Astrocyte of the spinal cord (primary cell): ENCODE data around the gene KCNG2.

Experiments
- DNase-seq: peaks from one replicate; pipeline ENCODE4 v3.0.0; 2011; ENCODE audit warnings: low read depth, low spot score
- H3K4me3 ChIP-seq: 2 replicates; pipeline ENCODE4 v1.5.1; 2011; ENCODE audit warnings: low read depth, mild to moderate bottlenecking, low read length, moderate library complexity
- in situ Hi-C: cut with HindIII; loops from 2 replicates; pipeline ENCODE4 v1.10.0; 2017; ENCODE audit warnings: low sequenced_read_pairs
- TF ChIP-seq, protein P1 (sequence below): IDR thresholded peaks from 2 replicates; pipeline ENCODE4 v1.5.1; 2012; ENCODE audit warnings: low read depth, mild to moderate bottlenecking, low read length, inconsistent platforms

The KCNG2 gene

GRCh38 chr18:79760348-79760747 is 37.4 kb upstream of the KCNG2 start:
- TF ChIP-seq, protein P1, sequence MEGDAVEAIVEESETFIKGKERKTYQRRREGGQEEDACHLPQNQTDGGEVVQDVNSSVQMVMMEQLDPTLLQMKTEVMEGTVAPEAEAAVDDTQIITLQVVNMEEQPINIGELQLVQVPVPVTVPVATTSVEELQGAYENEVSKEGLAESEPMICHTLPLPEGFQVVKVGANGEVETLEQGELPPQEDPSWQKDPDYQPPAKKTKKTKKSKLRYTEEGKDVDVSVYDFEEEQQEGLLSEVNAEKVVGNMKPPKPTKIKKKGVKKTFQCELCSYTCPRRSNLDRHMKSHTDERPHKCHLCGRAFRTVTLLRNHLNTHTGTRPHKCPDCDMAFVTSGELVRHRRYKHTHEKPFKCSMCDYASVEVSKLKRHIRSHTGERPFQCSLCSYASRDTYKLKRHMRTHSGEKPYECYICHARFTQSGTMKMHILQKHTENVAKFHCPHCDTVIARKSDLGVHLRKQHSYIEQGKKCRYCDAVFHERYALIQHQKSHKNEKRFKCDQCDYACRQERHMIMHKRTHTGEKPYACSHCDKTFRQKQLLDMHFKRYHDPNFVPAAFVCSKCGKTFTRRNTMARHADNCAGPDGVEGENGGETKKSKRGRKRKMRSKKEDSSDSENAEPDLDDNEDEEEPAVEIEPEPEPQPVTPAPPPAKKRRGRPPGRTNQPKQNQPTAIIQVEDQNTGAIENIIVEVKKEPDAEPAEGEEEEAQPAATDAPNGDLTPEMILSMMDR = no peak
- DNase-seq = no peak
- in situ Hi-C loops = no loop called here
- H3K4me3 ChIP-seq = no peak overlapping the region

DNA sequence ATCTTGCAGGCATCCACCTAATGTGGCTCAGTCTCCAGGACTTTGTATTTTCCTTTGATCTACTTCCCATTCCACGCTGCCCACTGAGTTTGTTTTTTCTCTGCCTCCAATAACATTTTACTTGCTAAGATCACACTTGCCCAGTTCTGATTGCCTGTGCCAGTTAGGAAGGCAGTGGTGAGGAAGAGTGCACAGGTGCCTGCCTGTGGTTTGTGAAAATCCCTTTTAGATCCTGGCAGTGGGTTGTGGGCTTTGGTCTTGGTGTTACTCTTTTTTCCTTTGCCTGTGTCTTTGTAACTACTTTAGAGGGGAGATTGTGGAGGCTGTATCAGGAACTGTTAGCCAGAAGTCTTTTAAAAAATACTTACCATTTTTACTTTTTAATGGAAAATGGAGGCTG is 36.9 kb upstream of the KCNG2 start:
- in situ Hi-C loops = no loop called here
- H3K4me3 ChIP-seq = no peak overlapping the region
- no peak for DNase-seq
- TF ChIP-seq, protein P1 = no peak

DNA sequence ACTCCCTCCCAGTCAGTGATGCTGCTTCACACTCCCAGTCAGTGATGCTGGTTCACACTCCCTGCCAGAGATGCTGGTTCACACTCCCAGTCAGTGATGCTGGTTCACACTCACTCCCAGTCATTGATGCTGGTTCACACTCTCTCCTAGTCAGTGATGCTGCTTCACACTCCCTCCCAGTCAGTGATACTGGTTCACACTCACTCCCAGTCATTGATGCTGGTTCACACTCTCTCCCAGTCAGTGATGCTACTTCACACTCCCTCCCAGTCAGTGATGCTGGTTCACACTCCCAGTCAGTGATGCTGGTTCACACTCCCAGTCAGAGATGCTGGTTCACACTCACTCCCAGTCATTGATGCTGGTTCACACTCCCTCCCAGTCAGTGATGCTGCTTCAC is 34.3 kb upstream of the KCNG2 start:
- no peak for DNase-seq
- in situ Hi-C loops = no loop called here
- no peak overlapping the region for H3K4me3 ChIP-seq
- TF ChIP-seq, protein P1 = no peak

- no peak for DNase-seq
- TF ChIP-seq, protein P1 = no peak
- no peak overlapping the region for H3K4me3 ChIP-seq
- in situ Hi-C loops = no loop called here
Observed at GRCh38 chr18:79764131-79764530, 33.6 kb upstream of the KCNG2 start.

DNA sequence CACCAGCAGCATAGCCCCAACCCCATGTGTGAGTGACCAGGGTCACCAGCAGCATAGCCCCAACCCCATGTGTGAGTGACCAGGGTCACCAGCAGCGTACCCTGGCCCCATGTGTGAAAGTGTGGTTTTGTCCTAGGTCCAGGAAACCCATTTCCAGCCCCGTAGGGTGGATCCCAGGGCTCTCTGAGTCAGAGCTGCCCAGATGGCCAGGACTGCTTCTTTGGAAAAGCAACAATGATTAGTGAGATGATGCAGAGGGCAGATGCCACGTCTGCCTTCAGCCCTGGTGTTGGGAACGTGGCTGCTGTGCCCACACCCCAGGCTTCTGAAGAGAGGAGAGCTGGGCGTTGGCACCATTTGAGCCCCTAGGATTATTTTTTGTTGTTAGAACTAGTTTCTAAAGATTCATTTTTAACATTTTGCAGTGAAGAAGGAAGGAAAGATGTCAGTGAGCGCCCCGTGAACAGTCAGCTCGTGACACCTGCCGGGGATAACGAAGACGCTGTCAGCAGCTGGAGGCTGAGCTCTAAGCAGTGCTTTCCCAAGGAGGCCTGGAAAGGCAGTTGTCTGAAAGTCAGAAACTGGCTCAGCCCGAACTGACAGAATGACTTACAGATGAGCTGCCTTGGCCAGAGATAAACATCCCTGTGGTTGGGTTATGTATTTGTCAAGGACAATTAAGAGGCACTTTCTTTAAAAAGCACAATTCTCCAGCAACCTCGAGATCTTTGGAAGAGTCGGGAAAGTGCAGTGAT is 32.1 kb upstream of the KCNG2 start:
- DNase-seq = no peak
- TF ChIP-seq, protein P1 = no peak
- in situ Hi-C loops = no loop called here
- H3K4me3 ChIP-seq = no peak overlapping the region

DNA sequence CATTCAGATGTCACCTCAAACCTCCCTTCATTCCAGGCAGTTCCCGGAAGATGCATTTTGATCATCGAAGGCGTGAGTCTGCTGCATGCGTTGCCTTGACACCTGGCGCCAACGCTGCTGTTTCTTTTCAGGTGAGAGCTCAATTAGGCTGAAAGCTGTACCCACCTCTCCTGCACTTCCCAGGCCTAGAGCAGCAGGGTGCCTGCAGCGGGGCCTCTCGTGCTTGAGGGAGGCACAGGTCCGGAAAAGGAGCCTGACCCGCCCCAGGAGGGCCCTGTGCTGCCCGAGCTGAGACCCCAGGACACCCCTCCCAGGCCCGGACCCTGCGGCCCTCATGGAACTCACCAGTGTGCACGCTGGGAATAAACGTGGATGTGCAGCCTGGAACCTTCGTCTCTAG is 31.4 kb upstream of the KCNG2 start:
- in situ Hi-C loops = no loop called here

More for the DNA sequence above, 31.4 kb upstream of the KCNG2 start:
- TF ChIP-seq, protein P1 = no peak
- no peak for DNase-seq
- H3K4me3 ChIP-seq = no peak overlapping the region
